ENCODE measurements around the gene OBP2B.

GRCh38 chr9:133173056-133173455 is 36.0 kb downstream of the OBP2B start:
- TF ChIP-seq ASH2L (IDR thresholded peaks at IDR 0.05; ENCODE audit: borderline replicate concordance, low read depth): no peak
- no peak for TF ChIP-seq EZH2 (IDR thresholded peaks at IDR 0.05; ENCODE audit: borderline replicate concordance, control insufficient read depth, low read depth, low read length)
- TF ChIP-seq CTCF (IDR thresholded peaks at IDR 0.05 in 2 of 3, conservative IDR thresholded peaks at IDR 0.05 in 1 of 3; ENCODE audit: control insufficient read depth in 2 of 3, extremely low read depth in 1 of 3, insufficient read depth in 1 of 3, low read depth in 3 of 3, low read length in 3 of 3): no peak
- TF ChIP-seq MAX (IDR thresholded peaks at IDR 0.05; ENCODE audit: low read depth, low read length): no peak
- TF ChIP-seq EP300 (IDR thresholded peaks at IDR 0.05; ENCODE audit: borderline replicate concordance in 1 of 2, control insufficient read depth in 1 of 2, low read depth in 2 of 2, low read length in 2 of 2): no peak
- no peak for TF ChIP-seq JUNB (IDR thresholded peaks at IDR 0.05)
- no peak for TF ChIP-seq HDAC2 (IDR thresholded peaks at IDR 0.05)
- no peak for TF ChIP-seq HDAC6 (IDR thresholded peaks at IDR 0.05; ENCODE audit: unreplicated experiment)
- no peak for TF ChIP-seq POLR2A (IDR thresholded peaks at IDR 0.05; ENCODE audit: low read depth, low read length)

Measured in GM12878 (cell line).